ENCODE results near the gene ETS1.

ETS1 gene

GRCh38 chr11:128582496-128583366 lies 4.6 kb downstream of the ETS1 start:
- no peaks in the 10 kb centered on the region for H3K27me3 ChIP-seq
- H3K9ac ChIP-seq, result no peak overlapping the region
- no peaks in the 10 kb centered on the region for H3K9me3 ChIP-seq
- H4K20me1 ChIP-seq, result no peaks in the 10 kb centered on the region
- no peak overlapping the region for H3K27ac ChIP-seq
- peaks cover 56% of the 10 kb centered on the region for H3K4me1 ChIP-seq
- H3K36me3 ChIP-seq, result no peaks in the 10 kb centered on the region
- H3K4me2 ChIP-seq, result no peak overlapping the region
- TF ChIP-seq Cebpa-rat (IDR thresholded peaks at IDR 0.05), result no peak
- H3K4me3 ChIP-seq, result no peak overlapping the region

- Histone ChIP-seq H3K27me3 (no peaks in the 10 kb centered on the region), H3K27ac (no peak overlapping the region), H4K20me1 (no peaks in the 10 kb centered on the region), H3K9me3 (no peaks in the 10 kb centered on the region), H3K4me2 (no peak overlapping the region), H3K36me3 (no peaks in the 10 kb centered on the region), H3K4me1 (peaks cover 57% of the 10 kb centered on the region), H3K4me3 (no peak overlapping the region), H3K9ac (no peak overlapping the region)
- TF ChIP-seq Cebpa-rat (IDR thresholded peaks at IDR 0.05), result no peak
These were observed 5.6 kb downstream of the ETS1 start for GRCh38 chr11:128581561-128582272.

GRCh38 chr11:128580612-128581011 lies 6.7 kb downstream of the ETS1 start:
- Histone ChIP-seq H3K27me3 (no peaks in the 10 kb centered on the region), H3K36me3 (no peaks in the 10 kb centered on the region), H3K4me1 (peaks cover 57% of the 10 kb centered on the region), H3K4me3 (no peak overlapping the region), H3K9me3 (no peaks in the 10 kb centered on the region), H3K9ac (no peak overlapping the region), H3K4me2 (peak overlapping the region; percentile 6), H3K27ac (no peak overlapping the region), H4K20me1 (no peaks in the 10 kb centered on the region)
- TF ChIP-seq Cebpa-rat (IDR thresholded peaks at IDR 0.05), result no peak

GRCh38 chr11:128579798-128580504 lies 7.4 kb downstream of the ETS1 start:
- peak overlapping the region; percentile 6 for H3K4me2 ChIP-seq
- H3K27me3 ChIP-seq, result no peaks in the 10 kb centered on the region
- no peak overlapping the region for H3K9ac ChIP-seq
- H3K36me3 ChIP-seq, result no peaks in the 10 kb centered on the region
- no peak overlapping the region for H3K27ac ChIP-seq
- H3K9me3 ChIP-seq, result no peaks in the 10 kb centered on the region
- H3K4me1 ChIP-seq, result peaks cover 58% of the 10 kb centered on the region
- no peaks in the 10 kb centered on the region for H4K20me1 ChIP-seq
- no peak overlapping the region for H3K4me3 ChIP-seq
- no peak for TF ChIP-seq Cebpa-rat (IDR thresholded peaks at IDR 0.05)

GRCh38 chr11:128576555-128576954 lies 10.8 kb downstream of the ETS1 start:
- no peaks in the 10 kb centered on the region for H4K20me1 ChIP-seq
- peak overlapping the region; percentile 89 for H3K27ac ChIP-seq
- peaks cover 7% of the 10 kb centered on the region; the same call in 1 of the 2 replicates for H3K9me3 ChIP-seq
- H3K27me3 ChIP-seq, result no peaks in the 10 kb centered on the region
- H3K4me1 ChIP-seq, result peaks cover 87% of the 10 kb centered on the region
- peak overlapping the region; percentile 76 for H3K9ac ChIP-seq
- no peak for TF ChIP-seq Cebpa-rat (IDR thresholded peaks at IDR 0.05)
- H3K4me2 ChIP-seq, result peak overlapping the region; percentile 75
- H3K36me3 ChIP-seq, result no peaks in the 10 kb centered on the region
- peak overlapping the region; percentile 49 for H3K4me3 ChIP-seq

- Histone ChIP-seq H3K4me3 (peak overlapping the region; percentile 49), H3K4me1 (peaks cover 91% of the 10 kb centered on the region), H3K4me2 (peak overlapping the region; percentile 75), H3K9ac (peak overlapping the region; percentile 76), H3K27me3 (no peaks in the 10 kb centered on the region), H3K9me3 (peaks cover 7% of the 10 kb centered on the region; the same call in 1 of the 2 replicates), H3K27ac (peak overlapping the region; percentile 89), H3K36me3 (no peaks in the 10 kb centered on the region), H4K20me1 (no peaks in the 10 kb centered on the region)
- no peak for TF ChIP-seq Cebpa-rat (IDR thresholded peaks at IDR 0.05)
These were observed 11.4 kb downstream of the ETS1 start for GRCh38 chr11:128575961-128576350.

- peak overlapping the region; percentile 76 for H3K9ac ChIP-seq
These were observed 12.0 kb downstream of the ETS1 start for GRCh38 chr11:128575174-128575960.

GRCh38 chr11:128574576-128575011 lies 12.8 kb downstream of the ETS1 start:
- Histone ChIP-seq H3K9ac (no peak overlapping the region; the same call in 1 of the 2 replicates), H3K27ac (peak overlapping the region; percentile 89), H3K4me1 (peaks cover 91% of the 10 kb centered on the region), H3K4me3 (peak overlapping the region; percentile 49; the same call in 1 of the 2 replicates), H3K9me3 (peaks cover 7% of the 10 kb centered on the region; the same call in 1 of the 2 replicates), H3K36me3 (no peaks in the 10 kb centered on the region), H3K27me3 (no peaks in the 10 kb centered on the region), H3K4me2 (peak overlapping the region; percentile 75), H4K20me1 (no peaks in the 10 kb centered on the region)
- TF ChIP-seq Cebpa-rat (IDR thresholded peaks at IDR 0.05), result no peak

More at GRCh38 chr11:128575174-128575960, 12.0 kb downstream of the ETS1 start:
- Histone ChIP-seq H3K9me3 (peaks cover 7% of the 10 kb centered on the region; the same call in 1 of the 2 replicates), H4K20me1 (no peaks in the 10 kb centered on the region), H3K27me3 (no peaks in the 10 kb centered on the region), H3K4me2 (peak overlapping the region; percentile 75), H3K36me3 (no peaks in the 10 kb centered on the region), H3K27ac (peak overlapping the region; percentile 89), H3K4me1 (peaks cover 91% of the 10 kb centered on the region), H3K4me3 (peak overlapping the region; percentile 49; the same call in 1 of the 2 replicates)
- no peak for TF ChIP-seq Cebpa-rat (IDR thresholded peaks at IDR 0.05)

- H3K27me3 ChIP-seq, result no peaks in the 10 kb centered on the region
- H4K20me1 ChIP-seq, result no peaks in the 10 kb centered on the region
- H3K36me3 ChIP-seq, result no peaks in the 10 kb centered on the region
- peak overlapping the region; percentile 31; the same call in 1 of the 2 replicates for H3K4me2 ChIP-seq
- peak overlapping the region; percentile 45; the same call in 1 of the 2 replicates for H3K27ac ChIP-seq
- no peak overlapping the region for H3K4me3 ChIP-seq
- peaks cover 7% of the 10 kb centered on the region; the same call in 1 of the 2 replicates for H3K9me3 ChIP-seq
- no peak for TF ChIP-seq Cebpa-rat (IDR thresholded peaks at IDR 0.05)
- H3K9ac ChIP-seq, result no peak overlapping the region
- peaks cover 93% of the 10 kb centered on the region for H3K4me1 ChIP-seq
These were observed 13.7 kb downstream of the ETS1 start for GRCh38 chr11:128573638-128574037.

Measured in BLaER1 (cell line).